ENCODE measurements around the gene NAT8L.

The NAT8L gene

GRCh38 chr4:2103127-2103842 lies 44.2 kb downstream of the NAT8L start:
- H3K4me3 ChIP-seq (ENCODE audit: low read depth, low read length): no peak overlapping the region

GRCh38 chr4:2103843-2104547 lies 44.9 kb downstream of the NAT8L start:
- H3K4me3 ChIP-seq (ENCODE audit: low read depth, low read length): no peak overlapping the region
- TF ChIP-seq CTCF (IDR thresholded peaks at IDR 0.05; ENCODE audit: borderline replicate concordance, insufficient read depth, low read depth, low read length): no peak

More at GRCh38 chr4:2103127-2103842, 44.2 kb downstream of the NAT8L start:
- no peak for TF ChIP-seq CTCF (IDR thresholded peaks at IDR 0.05; ENCODE audit: borderline replicate concordance, insufficient read depth, low read depth, low read length)

GRCh38 chr4:2104556-2105345 lies 45.6 kb downstream of the NAT8L start:
- TF ChIP-seq CTCF (IDR thresholded peaks at IDR 0.05; ENCODE audit: borderline replicate concordance, insufficient read depth, low read depth, low read length): no peak

GRCh38 chr4:2105559-2105958 lies 46.4 kb downstream of the NAT8L start:
- no peak for TF ChIP-seq CTCF (IDR thresholded peaks at IDR 0.05; ENCODE audit: borderline replicate concordance, insufficient read depth, low read depth, low read length)
- no peak overlapping the region for H3K4me3 ChIP-seq (ENCODE audit: low read depth, low read length)

More at GRCh38 chr4:2104556-2105345, 45.6 kb downstream of the NAT8L start:
- H3K4me3 ChIP-seq (ENCODE audit: low read depth, low read length): no peak overlapping the region

- H3K4me3 ChIP-seq (ENCODE audit: low read depth, low read length): no peak overlapping the region
- TF ChIP-seq CTCF (IDR thresholded peaks at IDR 0.05; ENCODE audit: borderline replicate concordance, insufficient read depth, low read depth, low read length): no peak
These were observed 57.7 kb downstream of the NAT8L start for GRCh38 chr4:2116687-2117400.
